NCI-H748 (cell line): ENCODE data around the gene STIM1.
A peak's percentile ranks its signal among the peaks of the same experiment; 100 is the strongest.
"Not testable (repeated sequence)": the region's sequence is repeated elsewhere in the genome, so short reads cannot be mapped to it uniquely, and the experiment has no call there.

Source experiments
- DNase-seq: peaks from one replicate; lab custom pipeline; 2025; ENCODE audit not compliant: unreplicated experiment; lab: John Stamatoyannopoulos, UW

Gene STIM1

GRCh38 chr11:3854977-3855807 is at the start of gene STIM1:
STIM1 (plus strand) TSS chr11:3855664; CDS start chr11:3856271, 607 bp downstream.
- DNase-seq = peak; percentile 93

- DNase-seq = peak; percentile 82
These were observed 47.3 kb upstream of the STIM1 start, which contains the start of gene PGAP2 for GRCh38 chr11:3807909-3808860. PGAP2 (plus strand) TSS chr11:3808560; CDS start chr11:3811260, 2,700 bp downstream.

DNA sequence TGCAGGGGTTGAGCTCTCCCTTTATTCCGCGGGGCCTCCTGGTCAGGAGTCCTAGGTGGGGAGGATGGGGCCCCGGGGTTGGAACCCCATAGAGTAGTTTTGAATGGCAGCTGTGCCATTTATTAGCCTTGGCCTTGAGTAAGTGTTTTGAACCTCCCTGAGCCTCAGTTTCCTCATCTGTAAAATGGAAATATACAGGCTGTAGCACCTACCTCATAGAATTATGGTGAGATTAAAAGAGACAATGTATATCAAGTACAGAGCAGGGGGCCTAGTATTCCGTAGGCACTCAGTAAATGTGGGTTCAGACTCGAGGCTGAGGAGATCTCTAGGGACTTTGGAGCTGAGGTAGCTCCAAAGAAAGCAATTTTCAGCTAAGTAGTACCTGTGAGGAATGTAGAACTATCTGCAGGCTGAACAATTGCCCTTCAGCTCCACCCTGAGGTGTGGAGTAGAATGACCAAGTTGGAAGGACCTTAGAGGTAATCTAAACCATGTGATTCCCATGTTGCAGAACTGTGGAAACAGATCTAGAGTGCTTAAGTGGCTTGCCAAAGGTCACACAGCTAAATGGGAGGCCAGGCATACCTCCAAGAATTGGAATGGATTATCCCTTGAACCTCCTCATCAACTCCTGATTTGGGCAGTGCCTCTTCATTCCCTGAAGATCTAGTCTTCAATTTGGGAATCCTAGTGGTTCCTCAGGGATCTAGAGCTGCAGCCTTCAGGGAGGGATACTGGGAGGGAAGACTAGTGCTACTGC is 46.4 kb upstream of the STIM1 start:
- peak; percentile 71 for DNase-seq

- DNase-seq = no peak
These were observed 45.9 kb upstream of the STIM1 start for GRCh38 chr11:3809624-3809928.

DNA sequence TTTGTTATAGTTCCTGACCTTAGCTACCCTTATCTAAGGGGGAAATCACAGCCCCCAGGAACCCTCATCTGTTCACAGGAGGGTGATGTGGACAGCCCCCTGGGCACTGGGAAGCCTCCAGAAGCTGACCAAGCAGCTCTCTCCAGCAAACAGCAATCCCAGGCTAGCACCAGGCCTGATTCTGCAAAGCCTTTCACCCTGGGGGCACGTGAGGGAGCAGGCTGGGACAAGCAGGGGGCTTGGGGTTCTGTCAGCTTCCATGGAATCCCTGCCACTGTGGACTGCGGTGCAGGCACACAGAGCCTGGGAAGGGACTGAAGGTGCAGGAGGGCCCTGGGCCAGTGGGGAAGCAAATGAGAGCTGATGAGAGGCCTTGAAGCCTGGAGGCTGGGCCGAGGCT is 45.0 kb upstream of the STIM1 start:
- DNase-seq = no peak

- no peak for DNase-seq
These were observed 44.5 kb upstream of the STIM1 start for GRCh38 chr11:3810951-3811350.

GRCh38 chr11:3814832-3815231 is 40.6 kb upstream of the STIM1 start:
- not testable (repeated sequence) for DNase-seq

DNA sequence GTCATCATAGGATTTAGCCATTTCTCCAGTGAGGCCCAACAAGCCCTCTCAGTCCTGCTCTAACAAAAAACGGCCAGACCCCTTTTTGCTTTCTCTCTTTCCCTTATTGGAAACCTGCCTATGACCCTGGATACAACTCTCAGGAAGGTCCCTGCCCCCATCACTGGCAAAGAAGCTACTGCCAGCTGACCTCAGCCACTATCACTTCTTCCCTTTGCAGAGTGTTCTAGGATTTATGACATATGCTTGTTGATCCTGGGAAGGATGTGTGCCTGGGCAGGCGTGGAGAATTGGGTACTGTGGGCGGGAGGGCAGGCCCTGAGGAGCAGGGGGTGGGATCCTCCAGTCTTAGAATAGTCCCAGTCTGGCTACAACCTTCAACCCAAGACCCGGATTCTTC is 39.6 kb upstream of the STIM1 start:
- no peak for DNase-seq

DNA sequence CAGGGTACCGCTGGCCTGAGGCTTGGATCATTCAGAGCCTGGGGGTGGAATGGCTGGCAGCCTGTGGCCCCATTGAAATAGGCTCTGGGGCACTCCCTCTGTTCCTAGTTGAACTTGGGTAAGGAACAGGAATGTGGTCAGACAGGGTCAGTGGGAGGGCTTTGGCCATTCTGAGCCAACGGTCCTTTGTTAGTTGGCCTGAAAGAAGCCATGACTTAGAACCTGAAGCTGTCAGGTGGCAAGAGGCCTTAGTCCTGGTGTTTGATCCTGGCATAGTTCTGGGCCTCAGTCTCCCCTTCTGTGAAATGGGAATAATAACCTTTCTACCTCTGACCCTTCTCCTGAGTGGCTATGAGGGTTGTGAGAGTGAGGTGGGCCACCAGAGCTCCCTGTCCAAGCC is 38.8 kb upstream of the STIM1 start:
- no peak for DNase-seq

- DNase-seq = no peak
These were observed 38.2 kb upstream of the STIM1 start for GRCh38 chr11:3817181-3817800.

DNA sequence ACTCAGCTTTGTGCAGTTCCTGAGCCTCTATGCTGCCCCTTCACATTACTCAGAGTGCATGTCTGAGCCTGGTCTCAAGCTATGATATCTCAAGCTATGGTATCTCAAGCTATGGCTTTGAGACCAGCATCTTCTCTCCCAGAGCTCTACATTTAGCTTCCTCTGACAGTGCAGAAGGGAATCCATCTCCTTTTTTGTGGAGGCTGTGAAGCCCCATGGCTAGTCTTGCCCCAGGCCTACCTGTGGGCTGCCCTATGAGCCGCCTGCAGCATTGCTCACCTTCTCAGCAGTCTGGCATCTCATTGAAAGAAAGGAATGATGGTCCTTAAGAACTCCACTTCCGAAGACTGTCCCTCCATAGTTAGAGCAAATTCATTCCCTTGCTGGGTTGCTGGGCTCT is 34.5 kb upstream of the STIM1 start:
- no peak for DNase-seq

DNA sequence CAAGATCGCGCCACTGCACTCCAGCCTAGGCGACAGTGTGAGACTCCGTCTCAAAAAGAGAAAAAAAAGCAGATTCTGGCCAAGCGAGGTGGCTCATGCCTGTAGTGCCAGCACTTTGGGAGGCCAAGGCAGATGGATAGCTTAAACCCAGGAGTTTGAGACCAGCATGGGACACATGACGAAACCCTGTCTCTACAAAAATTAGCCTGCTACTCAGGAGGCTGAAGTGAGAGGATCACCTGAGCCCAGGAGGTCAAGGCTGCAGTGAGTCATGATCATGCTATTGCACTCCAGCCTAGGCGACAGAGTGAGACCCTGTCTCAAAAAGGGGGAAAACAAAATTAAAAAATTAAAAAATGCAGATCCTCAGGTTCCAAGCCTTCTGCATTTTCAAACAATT is 33.2 kb upstream of the STIM1 start:
- DNase-seq = no peak

DNA sequence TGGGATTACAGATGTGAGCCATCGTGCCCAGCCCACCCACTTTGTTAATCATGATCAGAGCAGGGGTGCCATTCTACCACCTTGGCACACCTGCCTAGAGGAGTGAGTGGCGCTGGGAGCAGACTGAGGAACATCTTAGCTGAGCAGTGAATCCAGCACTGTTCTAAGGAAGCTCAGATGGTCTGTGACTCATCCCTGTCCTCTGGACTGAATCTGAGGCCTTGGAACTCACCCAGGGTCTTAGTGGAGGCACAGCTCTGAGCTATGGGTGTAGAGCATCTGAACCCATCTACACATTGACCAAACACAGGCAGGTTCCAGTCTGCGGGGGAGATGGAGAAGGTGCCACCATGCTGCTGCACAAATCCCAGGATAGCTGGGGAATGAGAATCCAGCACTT is 32.2 kb upstream of the STIM1 start:
- DNase-seq = no peak

DNA sequence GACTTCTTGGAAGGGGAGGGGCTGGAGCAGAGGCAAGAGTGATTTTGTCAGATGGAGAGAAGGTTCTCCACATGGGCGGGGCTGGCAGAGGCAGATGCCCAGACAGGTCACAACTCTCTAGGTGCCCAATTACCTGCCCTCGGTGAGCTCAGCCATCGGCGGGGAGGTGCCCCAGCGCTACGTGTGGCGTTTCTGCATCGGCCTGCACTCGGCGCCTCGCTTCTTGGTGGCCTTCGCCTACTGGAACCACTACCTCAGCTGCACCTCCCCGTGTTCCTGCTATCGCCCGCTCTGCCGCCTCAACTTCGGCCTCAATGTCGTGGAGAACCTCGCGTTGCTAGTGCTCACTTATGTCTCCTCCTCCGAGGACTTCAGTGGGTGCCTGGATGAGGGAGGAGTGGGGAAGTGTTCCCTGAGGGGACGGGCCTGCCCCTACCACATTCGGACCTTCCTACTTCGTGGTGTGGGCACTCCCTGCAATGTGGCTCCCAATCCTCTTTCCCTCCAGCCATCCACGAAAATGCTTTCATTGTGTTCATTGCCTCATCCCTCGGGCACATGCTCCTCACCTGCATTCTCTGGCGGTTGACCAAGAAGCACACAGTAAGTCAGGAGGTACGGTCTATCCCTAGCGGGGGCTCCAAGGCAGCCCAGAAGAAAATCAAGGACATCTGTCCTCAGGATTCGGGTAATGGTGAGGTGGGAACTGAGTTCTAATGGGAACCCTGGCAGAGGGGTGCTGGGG is 31.5 kb upstream of the STIM1 start:
- DNase-seq = no peak

- DNase-seq = peak; percentile 61
These were observed 30.6 kb upstream of the STIM1 start for GRCh38 chr11:3824714-3825472.

GRCh38 chr11:3825473-3826154 is 29.9 kb upstream of the STIM1 start:
- DNase-seq = no peak

GRCh38 chr11:3826721-3827120 is 28.7 kb upstream of the STIM1 start:
- DNase-seq = no peak

DNA sequence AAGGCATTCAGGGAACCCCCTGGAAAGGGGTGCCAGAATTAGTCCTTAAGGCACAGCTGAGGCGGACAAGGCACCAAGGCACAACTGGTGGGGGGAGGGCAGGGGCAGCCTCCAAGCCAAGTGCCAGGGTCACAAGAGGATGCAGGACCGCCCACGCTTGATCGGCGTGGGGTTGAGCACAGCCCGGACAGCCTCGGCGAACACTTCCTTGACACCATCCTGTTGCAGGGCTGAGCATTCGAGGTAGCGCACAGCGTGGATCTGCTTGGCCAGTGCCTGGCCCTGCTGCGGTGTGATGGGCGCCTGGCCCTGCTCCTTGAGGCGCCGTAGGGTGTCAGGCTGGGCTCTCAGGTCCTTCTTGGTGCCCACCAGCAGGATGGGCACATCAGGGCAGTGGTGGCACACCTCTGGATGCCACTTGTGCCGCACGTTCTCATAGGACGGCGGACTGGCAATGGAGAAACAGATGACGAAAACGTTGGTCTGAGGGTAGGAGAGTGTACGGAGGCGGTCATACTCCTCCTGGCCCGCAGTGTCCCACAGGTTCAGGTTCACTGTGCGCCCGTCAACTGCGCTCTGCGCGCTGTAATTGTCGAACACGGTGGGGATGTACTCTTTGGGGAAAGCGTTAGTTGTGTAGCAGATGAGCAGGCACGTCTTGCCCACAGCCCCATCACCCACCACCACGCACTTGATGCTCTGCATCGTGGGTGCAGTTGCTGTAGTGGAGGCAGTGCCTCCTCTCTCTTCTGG is 27.9 kb upstream of the STIM1 start:
- DNase-seq = no peak
